GM18520 (cell line): ENCODE data around the gene ATXN7.
A peak's percentile ranks its signal among the peaks of the same experiment; 100 is the strongest.

ENCODE experiments used
- ATAC-seq: cut with Tn5 transposase; IDR thresholded peaks from one replicate; pipeline ENCODE4 v1.9.1; 2021; ENCODE audit not compliant: unreplicated experiment

Gene ATXN7

DNA sequence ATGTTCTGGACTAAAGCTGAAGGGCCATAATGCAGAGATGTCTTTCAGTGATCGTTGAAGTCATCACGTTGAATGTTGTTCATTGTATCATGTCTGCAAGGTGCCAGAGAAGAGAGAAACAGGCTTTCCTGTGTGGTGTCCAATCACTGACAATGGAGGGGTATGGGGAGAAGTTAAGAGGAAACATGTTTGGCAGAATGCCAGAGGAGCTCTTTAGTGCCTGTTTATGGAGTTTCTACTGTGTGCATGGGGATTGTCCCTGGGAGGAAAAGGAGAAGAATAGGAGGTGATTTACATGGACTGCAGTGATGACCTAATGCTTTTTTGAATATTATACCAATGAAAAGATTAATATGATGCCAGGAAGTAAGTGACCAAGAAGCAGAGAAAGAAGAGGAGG, 36.8 kb downstream of the ATXN7 start:
- no peak for ATAC-seq

DNA sequence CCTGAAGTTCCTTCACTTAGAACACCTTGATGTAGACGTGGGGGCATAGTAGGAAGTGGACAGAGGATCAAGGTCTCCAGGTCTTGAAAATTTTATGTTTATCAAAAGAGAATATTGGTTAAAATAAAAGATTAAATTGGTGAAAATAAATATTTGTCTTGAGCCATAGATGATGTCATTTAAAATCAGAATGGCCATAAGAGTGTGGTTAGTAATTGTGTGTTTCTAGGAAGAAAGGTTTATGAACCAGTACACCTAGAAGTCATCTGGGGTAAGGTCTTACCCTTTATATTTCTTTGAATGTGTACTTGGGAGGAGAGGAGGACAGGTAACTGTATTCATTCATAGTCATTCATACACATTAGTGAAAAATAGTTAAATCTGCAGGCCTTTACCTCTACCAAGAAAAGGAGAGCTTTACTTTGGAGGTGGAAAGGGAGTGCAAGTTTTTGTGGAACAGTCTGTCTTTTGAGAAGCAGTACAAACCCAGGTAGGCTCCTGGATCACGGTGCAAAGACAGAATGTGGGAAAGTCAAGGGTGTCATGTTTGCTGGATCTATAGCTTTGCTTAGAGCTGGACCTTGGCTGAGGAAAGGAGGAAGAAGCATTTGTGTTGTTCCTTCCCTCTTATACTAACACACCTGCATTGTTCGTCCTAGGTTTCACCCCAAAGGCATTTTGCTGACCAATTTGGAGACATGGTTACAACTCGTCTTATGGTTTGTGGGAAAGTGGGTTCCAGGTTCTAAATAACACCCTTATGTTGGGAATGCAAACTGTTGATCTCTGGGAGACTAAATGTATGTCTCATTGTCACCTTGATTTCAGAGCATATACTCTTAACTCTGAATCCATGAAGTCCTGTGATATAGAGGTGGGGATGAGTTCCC, 42.3 kb downstream of the ATXN7 start:
- ATAC-seq, result no peak

DNA sequence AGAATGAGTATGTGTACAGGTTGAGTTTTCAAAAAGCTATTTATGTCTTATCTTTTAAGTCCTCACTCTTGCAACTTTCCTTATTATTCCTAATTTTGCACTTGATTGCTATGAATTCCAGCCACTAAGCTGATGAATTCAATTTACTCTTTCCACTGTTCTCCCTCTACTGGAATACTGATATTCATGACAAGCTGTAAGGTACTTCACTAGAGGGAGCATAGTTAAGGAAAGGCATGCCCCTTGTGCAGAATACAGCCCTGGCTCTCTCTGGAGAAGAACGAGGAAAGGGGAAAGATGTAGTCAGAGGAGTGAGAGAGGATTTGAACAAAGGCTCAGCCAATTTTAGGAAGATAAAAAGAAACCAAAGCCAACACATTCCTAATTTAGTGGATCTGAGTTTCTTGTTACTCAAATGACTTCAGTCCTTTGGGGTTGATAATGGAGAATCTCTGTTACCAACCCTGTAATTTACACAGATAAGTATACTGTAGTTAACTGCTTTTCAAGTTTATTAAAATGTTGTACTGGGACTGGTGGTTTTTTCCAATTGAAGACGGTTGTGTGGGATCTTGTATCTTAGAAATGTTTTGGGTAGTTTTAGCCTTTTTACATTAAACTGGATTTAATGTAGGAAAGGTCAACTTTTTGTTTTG, 44.5 kb downstream of the ATXN7 start:
- no peak for ATAC-seq

- no peak for ATAC-seq
Observed at GRCh38 chr3:63908776-63909175, 45.1 kb downstream of the ATXN7 start.

GRCh38 chr3:63909431-63909830, 45.8 kb downstream of the ATXN7 start:
- ATAC-seq, result no peak

- no peak for ATAC-seq
Observed at GRCh38 chr3:63910001-63910400, 46.3 kb downstream of the ATXN7 start.

DNA sequence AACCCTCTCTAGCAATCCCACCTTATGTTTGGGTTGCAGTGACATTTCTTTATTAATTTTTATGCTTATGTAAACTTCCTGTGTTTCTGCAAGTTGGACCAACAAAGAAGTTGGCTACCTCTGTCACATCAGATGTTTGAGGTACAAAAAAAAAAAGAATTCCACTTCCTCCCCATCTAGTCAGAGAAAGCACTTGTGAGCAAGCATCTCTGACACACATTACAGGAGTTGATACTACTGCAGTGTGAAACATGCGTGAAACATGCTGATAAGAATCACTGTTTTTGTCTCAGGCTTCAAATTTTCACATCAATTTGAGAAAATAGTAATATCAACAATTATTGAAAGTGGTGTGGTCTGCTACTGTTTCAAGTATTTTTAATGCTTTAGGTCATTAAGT, 47.2 kb downstream of the ATXN7 start:
- no peak for ATAC-seq

- ATAC-seq, result no peak
Observed at GRCh38 chr3:63911509-63911872, 47.8 kb downstream of the ATXN7 start.

GRCh38 chr3:63911873-63912767, 48.5 kb downstream of the ATXN7 start, which contains the start of gene SCAANT1:
Gene SCAANT1, minus strand, starts transcription at chr3:63912383.
- peak; percentile 68 for ATAC-seq

DNA sequence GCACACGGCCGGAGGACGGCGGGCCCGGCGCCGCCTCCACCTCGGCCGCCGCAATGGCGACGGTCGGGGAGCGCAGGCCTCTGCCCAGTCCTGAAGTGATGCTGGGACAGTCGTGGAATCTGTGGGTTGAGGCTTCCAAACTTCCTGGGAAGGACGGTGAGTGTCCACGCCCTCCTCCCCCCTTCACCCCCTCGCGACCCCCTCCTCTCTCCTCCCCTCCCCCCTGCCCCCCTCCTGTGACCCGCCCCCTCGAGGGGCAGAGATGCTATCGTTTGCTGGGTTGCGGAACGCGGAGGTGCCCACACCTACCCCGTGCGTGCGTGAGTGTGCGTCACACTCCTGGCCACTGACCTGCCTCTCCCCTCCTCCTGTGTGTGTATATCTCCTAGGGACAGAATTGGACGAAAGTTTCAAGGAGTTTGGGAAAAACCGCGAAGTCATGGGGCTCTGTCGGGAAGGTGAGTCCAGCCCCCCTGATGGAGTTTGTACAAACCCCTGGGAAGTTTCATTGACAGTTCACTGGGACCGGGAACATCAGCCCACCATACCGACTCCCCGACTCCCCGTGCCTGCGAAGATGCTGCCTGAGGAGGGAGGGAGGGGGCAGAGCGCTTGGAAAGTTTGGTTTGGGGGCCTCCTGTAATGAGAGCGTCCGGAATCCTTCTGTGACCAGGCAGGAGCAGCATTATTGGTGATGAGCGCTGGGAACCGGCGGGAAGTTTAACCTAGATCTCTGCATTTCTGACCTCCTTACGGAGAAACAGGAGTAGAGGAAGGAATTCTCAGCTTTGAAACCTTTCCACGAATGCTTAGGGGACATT, 49.3 kb downstream of the ATXN7 start:
- peak; percentile 13 for ATAC-seq

DNA sequence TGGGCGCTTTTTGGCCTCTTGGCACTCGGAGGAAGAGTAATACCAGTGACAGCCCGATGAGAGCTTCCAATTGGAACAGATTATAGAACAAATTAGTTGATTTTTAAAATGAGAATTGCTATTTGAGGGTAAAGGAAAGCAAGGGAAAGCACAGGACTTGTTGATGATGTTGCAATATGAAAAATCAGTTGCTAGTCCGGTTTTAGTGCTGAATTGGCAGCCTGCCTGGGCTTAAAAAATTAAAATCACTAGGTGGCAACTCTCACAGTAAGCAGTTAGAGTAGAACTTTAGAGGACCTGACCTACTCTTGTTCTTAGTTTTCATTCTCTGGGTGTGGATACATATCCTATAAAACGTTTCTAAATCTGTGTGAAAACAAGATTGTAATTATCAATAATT, 50.6 kb downstream of the ATXN7 start:
- ATAC-seq, result no peak

- no peak for ATAC-seq
Observed at GRCh38 chr3:63918321-63918720, 54.7 kb downstream of the ATXN7 start.

- ATAC-seq, result no peak
Observed at GRCh38 chr3:63920001-63920400, 56.3 kb downstream of the ATXN7 start.

GRCh38 chr3:63921741-63922482, 58.2 kb downstream of the ATXN7 start:
- ATAC-seq, result peak; percentile 70

GRCh38 chr3:63922491-63923199, 59.0 kb downstream of the ATXN7 start:
- no peak for ATAC-seq

GRCh38 chr3:63926309-63926708, 62.6 kb downstream of the ATXN7 start:
- ATAC-seq, result no peak

GRCh38 chr3:63927422-63928280, 64.0 kb downstream of the ATXN7 start:
- ATAC-seq, result no peak

DNA sequence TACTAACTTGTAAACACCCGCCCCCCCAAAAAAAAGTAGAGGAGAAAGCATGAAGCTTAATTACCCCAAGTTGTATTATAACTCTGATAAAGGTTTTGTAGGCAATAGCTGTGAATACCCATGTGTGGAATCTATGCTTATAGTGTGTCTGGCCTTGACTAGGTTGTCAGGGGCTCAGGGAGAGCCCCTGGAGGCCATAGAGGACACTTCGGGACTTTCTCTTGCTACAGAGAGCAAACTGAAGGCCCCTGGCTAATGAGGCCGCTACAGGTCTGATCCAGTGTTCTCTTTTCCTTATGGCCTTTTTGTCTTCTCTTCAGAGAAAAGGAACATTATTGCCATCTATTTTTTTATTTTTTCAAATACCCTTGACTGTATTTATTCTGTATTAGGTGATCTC, 67.6 kb downstream of the ATXN7 start:
- ATAC-seq, result no peak
